Measurements from ENCODE around the gene EPX.
"Not testable (repeated sequence)": the region's sequence is repeated elsewhere in the genome, so short reads cannot be mapped to it uniquely, and the experiment has no call there.

The EPX gene

GRCh38 chr17:58192612-58193011 is at the start of gene EPX:
TSS of gene EPX (plus strand) at chr17:58192726. CDS start at chr17:58192847, 121 bp downstream.
- no peak for DNase-seq

GRCh38 chr17:58143335-58143734 is 49.2 kb upstream of the EPX start:
- DNase-seq: not testable (repeated sequence)

GRCh38 chr17:58144801-58145200 is 47.7 kb upstream of the EPX start:
- DNase-seq: no peak

- no peak for DNase-seq
Observed at GRCh38 chr17:58147930-58148434, 44.5 kb upstream of the EPX start, which contains the start of gene OR4D1. TSS of gene OR4D1 (plus strand) at chr17:58148384. CDS start at chr17:58155154, 6,770 bp downstream.

GRCh38 chr17:58148609-58149008 is 43.9 kb upstream of the EPX start:
- DNase-seq: no peak

GRCh38 chr17:58150394-58150793 is 42.1 kb upstream of the EPX start:
- DNase-seq: no peak

GRCh38 chr17:58153046-58153445 is 39.5 kb upstream of the EPX start:
- no peak for DNase-seq

GRCh38 chr17:58153671-58154070 is 38.9 kb upstream of the EPX start:
- no peak for DNase-seq

- no peak for DNase-seq
Observed at GRCh38 chr17:58156839-58157803, 35.4 kb upstream of the EPX start.

GRCh38 chr17:58158181-58158580 is 34.3 kb upstream of the EPX start:
- DNase-seq: no peak

GRCh38 chr17:58161566-58161965 is 31.0 kb upstream of the EPX start:
- no peak for DNase-seq

GRCh38 chr17:58165981-58166380 is 26.5 kb upstream of the EPX start:
- no peak for DNase-seq

GRCh38 chr17:58166682-58167081 is 25.8 kb upstream of the EPX start, which contains the start of gene OR4D2:
TSS of gene OR4D2 (plus strand) at chr17:58166982. CDS start at chr17:58169656, 2,674 bp downstream.
- no peak for DNase-seq

GRCh38 chr17:58170622-58171021 is 21.9 kb upstream of the EPX start:
- DNase-seq: no peak

- peak; percentile 10 for DNase-seq
Observed at GRCh38 chr17:58172369-58173071, 20.0 kb upstream of the EPX start.

- DNase-seq: no peak
Observed at GRCh38 chr17:58174871-58175270, 17.7 kb upstream of the EPX start.

- DNase-seq: no peak
Observed at GRCh38 chr17:58176200-58176599, 16.3 kb upstream of the EPX start.

- no peak for DNase-seq
Observed at GRCh38 chr17:58181796-58182195, 10.7 kb upstream of the EPX start.

GRCh38 chr17:58183514-58183913 is 9.0 kb upstream of the EPX start:
- DNase-seq: no peak

GRCh38 chr17:58184308-58184985 is 8.1 kb upstream of the EPX start:
- no peak for DNase-seq

- no peak for DNase-seq
Observed at GRCh38 chr17:58184986-58185761, 7.4 kb upstream of the EPX start.

GRCh38 chr17:58186591-58186990 is 5.9 kb upstream of the EPX start:
- no peak for DNase-seq
